Transverse colon (tissue), 4 donors: ENCODE measurements around the gene N4BP2. TPM values are rescaled to one million over a fixed set of nuclear protein-coding genes. Genes with fewer than 3 reads are reported as not detected.

Experiments used
- DNase-seq: peaks from one replicate; pipeline ENCODE4 v3.0.0-alpha.2; 2019
- H3K27ac ChIP-seq, 4 donors: fragments of 200-600 bp; sonication (generic); 2 replicates each; pipeline ENCODE4 v1.5.1; 2016 to 2018; ENCODE audit warnings: inconsistent platforms in 4 of 4
- H3K27me3 ChIP-seq: fragments of 200-600 bp; sonication (generic); 2 replicates; pipeline ENCODE4 v1.5.1; 2017; ENCODE audit warnings: inconsistent platforms
- H3K36me3 ChIP-seq, 4 donors: fragments of 200-600 bp; sonication (generic); 2 replicates each; pipeline ENCODE4 v1.5.1; 2017 to 2019; ENCODE audit warnings: inconsistent platforms in 4 of 4
- H3K4me1 ChIP-seq, 4 donors: fragments of 200-600 bp; sonication (generic); 2 replicates each; pipeline ENCODE4 v1.5.1; 2017 to 2020; ENCODE audit warnings: inconsistent platforms in 4 of 4
- H3K4me3 ChIP-seq, 4 donors: fragments of 200-600 bp; sonication (generic); 1 replicate in 1 of 4; 2 replicates in 3 of 4; pipeline versions ENCODE4 v1.5.1 to v1.6.1; 2017 to 2019; ENCODE audit warnings: inconsistent platforms in 4 of 4
- H3K9me3 ChIP-seq, 2 donors: fragments of 200-600 bp; sonication (generic); 2 replicates each; pipeline ENCODE4 v1.5.1; 2017 to 2019; ENCODE audit warnings: inconsistent platforms in 2 of 2
- EP300 ChIP-seq: sonication (generic); formaldehyde crosslinking; IDR thresholded peaks from one replicate; pipeline ENCODE4 v1.6.1; 2017; ENCODE audit warnings: antibody characterized with exemption, low read depth
- POLR2A ChIP-seq: fragments of 450-650 bp; IDR thresholded peaks from one replicate; pipeline ENCODE4 v1.6.1; 2016; ENCODE audit warnings: antibody characterized with exemption, mild to moderate bottlenecking, moderate library complexity
- POLR2AphosphoS5 ChIP-seq, 3 donors: sonication (generic); formaldehyde crosslinking; IDR thresholded peaks; one replicate each; pipeline ENCODE4 v1.6.1; 2016; ENCODE audit warnings: antibody characterized with exemption in 3 of 3
- WGBS, 2 donors: methylation state at CpG; one replicate each; pipeline ENCODE4 v1.1.5; 2018; ENCODE audit warnings: low coverage in 1 of 2; 5-methylcytosine and 5-hydroxymethylcytosine counted together
- in situ Hi-C, 4 donors: fragments of 200-750 bp; cut with MboI; loops; one replicate each; pipeline versions ENCODE4 v1.15.0 to v1.15.1; 2017; ENCODE audit warnings: low sequenced_read_pairs in 3 of 4, low pct_ligation_motif_present in 1 of 4, low pct_unique_long_range_greater_than_20kb in 1 of 4
- intact Hi-C: fragments of 100-400 bp; cut with DNase I; formaldehyde crosslinking; loops from one replicate; pipeline ENCODE4 v1.15.1; 2023; ENCODE audit warnings: low total_unique reads
- total RNA-seq, 4 donors: library from RNA; depleted of rRNA; stranded (reverse); fragments of >200 nt; gene quantifications; one replicate each; pipeline ENCODE4 v1.1.0, GENCODE V29; 2016
- TF ChIP-seq, protein P1 (sequence below), 5 experiments: fragments of 200-600 bp in 3 of 5; fragments of 450-650 bp in 2 of 5; sonication (generic) in 3 of 5; IDR thresholded peaks; 1 replicate in 2 of 5; 2 replicates in 3 of 5; pipeline ENCODE4 v1.5.1; 2016 to 2017; ENCODE audit warnings: antibody characterized with exemption in 5 of 5, inconsistent platforms in 3 of 5, mild to moderate bottlenecking in 2 of 5, moderate library complexity in 1 of 5

The N4BP2 gene
- total RNA-seq, 4 donors from 2014 or later = 7.9 to 19.5 (median 12.5) TPM

DNA sequence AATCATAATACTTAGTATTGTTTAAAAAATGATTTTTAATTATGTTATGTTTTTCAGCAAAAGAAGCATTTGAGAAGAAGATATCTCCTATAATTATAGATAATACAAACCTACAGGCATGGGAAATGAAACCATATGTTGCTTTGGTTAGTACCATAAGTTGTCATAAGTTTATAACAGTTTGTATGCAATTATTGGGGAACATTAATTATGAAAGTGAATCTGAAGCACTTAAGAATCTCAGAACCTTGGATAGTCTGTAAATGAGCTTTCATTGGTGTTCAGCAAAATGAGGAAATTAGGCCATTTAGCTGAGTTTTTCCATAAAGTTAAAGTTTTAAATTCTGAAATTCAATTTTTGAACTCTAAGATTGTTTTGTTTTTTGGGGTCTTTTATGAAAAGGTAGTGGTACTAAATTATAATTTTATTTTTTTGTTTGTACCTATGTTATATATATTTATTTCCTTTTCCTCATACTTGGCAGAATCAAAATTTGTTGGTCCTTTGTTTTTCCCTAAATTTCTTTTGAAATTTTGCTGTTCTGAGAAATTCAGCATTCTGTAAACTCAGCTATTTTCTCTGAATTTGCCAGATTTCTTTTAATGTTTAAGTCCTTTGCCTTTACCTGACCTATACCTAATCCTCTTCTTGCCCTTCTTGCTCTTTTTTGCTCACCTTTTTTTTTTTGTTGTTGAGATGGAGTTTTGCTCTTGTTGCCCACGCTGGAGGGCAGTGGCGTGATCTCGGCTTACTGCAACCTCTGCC is 55.6 kb downstream of the N4BP2 start:
- intact Hi-C loops (no loop called here), in situ Hi-C loops (no loop called here)
- H3K27ac ChIP-seq = no peak overlapping the region
- WGBS, 2 donors = 97 to 100% methylated on average over 3 of the region's 3 CpGs
- TF ChIP-seq POLR2AphosphoS5 (IDR thresholded peaks at IDR 0.05) (no peak), POLR2A (no peak), EP300 (no peak)
- TF ChIP-seq, protein P1, sequence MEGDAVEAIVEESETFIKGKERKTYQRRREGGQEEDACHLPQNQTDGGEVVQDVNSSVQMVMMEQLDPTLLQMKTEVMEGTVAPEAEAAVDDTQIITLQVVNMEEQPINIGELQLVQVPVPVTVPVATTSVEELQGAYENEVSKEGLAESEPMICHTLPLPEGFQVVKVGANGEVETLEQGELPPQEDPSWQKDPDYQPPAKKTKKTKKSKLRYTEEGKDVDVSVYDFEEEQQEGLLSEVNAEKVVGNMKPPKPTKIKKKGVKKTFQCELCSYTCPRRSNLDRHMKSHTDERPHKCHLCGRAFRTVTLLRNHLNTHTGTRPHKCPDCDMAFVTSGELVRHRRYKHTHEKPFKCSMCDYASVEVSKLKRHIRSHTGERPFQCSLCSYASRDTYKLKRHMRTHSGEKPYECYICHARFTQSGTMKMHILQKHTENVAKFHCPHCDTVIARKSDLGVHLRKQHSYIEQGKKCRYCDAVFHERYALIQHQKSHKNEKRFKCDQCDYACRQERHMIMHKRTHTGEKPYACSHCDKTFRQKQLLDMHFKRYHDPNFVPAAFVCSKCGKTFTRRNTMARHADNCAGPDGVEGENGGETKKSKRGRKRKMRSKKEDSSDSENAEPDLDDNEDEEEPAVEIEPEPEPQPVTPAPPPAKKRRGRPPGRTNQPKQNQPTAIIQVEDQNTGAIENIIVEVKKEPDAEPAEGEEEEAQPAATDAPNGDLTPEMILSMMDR (IDR thresholded peaks at IDR 0.05) = no peak
- no peak overlapping the region for H3K4me3 ChIP-seq
- H3K36me3 ChIP-seq = peaks cover 0 to 5% (median 0%) of the 10 kb centered on the region in 4 donors
- no peaks in the 10 kb centered on the region for H3K4me1 ChIP-seq
- H3K9me3 ChIP-seq = no peaks in the 10 kb centered on the region
- no peak for DNase-seq
- no peaks in the 10 kb centered on the region for H3K27me3 ChIP-seq

DNA sequence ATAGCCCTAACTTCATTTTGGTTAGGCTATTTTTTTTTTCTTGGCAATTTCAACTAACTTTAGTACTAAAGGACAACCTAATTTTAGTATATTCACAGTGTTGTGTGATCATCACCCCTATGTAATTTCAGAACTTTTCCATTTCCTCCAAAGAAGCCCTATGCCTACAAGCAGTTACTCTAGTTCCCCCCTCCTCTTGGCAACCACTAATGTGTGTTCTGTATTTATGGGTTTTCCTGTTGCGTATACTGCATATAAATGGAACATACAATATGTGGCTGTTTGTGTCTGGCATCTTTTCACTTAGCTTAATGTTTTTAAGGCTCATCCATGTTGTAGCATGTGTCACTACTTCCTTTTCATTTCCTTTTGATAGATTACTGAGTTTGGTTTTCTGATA is 57.6 kb downstream of the N4BP2 start:
- H3K36me3 ChIP-seq = peaks cover 0 to 5% (median 0%) of the 10 kb centered on the region in 4 donors
- no peaks in the 10 kb centered on the region for H3K4me1 ChIP-seq
- intact Hi-C loops = no loop called here
- no peaks in the 10 kb centered on the region for H3K27me3 ChIP-seq
- DNase-seq = no peak
- WGBS, 2 donors = 82 to 93% methylated on average over 1 of the region's 1 CpG
- no peak overlapping the region for H3K4me3 ChIP-seq
- no peak overlapping the region for H3K27ac ChIP-seq
- in situ Hi-C loops = no loop called here
- TF ChIP-seq POLR2AphosphoS5 (IDR thresholded peaks at IDR 0.05) (no peak), EP300 (no peak), POLR2A (no peak)
- TF ChIP-seq, protein P1 (IDR thresholded peaks at IDR 0.05) = no peak
- no peaks in the 10 kb centered on the region for H3K9me3 ChIP-seq

DNA sequence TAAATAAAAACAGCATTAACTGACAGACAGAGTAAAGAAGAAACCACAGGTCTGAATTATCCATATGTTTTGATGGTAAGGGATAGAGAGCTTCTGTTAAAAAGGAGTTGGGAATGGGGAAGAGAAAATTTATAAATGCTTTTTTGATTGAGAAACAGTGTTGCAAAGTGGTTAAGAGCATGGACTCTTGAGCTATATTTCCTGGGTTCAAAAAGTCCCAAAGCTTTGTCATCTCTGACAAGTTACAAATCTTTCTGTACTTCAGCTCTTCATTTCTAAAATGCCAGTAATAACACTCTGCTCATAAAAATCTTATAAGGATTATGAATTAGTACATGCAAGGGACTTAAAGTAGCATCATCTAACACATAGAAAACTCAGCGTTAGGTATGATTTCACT is 62.2 kb downstream of the N4BP2 start:
- Histone ChIP-seq H3K27me3 (no peaks in the 10 kb centered on the region), H3K4me1 (no peaks in the 10 kb centered on the region), H3K9me3 (no peaks in the 10 kb centered on the region), H3K27ac (no peak overlapping the region), H3K4me3 (no peak overlapping the region), H3K36me3 (peaks cover 0 to 5% (median 0%) of the 10 kb centered on the region in 4 donors)
- intact Hi-C loops = no loop called here
- in situ Hi-C loops = no loop called here
- TF ChIP-seq, protein P1 (IDR thresholded peaks at IDR 0.05) = no peak
- no peak for TF ChIP-seq EP300
- no peak for TF ChIP-seq POLR2AphosphoS5 (IDR thresholded peaks at IDR 0.05)
- no peak for TF ChIP-seq POLR2A
- DNase-seq = no peak
- 86 to 91% methylated on average over 1 of the region's 1 CpG for WGBS, 2 donors

DNA sequence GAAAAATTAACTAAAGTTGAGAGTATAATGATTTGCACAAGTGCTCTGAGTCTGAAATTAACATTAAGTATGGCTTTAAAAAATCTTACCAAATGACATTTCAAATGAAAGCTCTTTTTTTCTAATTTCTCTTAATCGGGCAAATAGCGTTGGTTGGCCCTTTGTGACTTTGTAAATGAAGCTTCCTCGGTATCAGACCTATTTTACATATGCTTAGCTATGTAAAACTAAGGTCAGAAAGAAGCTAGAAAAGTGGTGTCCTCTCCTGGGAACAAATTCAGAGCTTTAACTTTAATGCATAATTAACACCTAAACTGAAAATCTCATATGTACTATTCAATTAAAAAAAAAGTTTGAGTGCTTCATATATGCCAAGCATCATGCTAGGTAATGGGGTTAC is 62.7 kb downstream of the N4BP2 start:
- in situ Hi-C loops = no loop called here
- TF ChIP-seq, protein P1 (IDR thresholded peaks at IDR 0.05) = no peak
- TF ChIP-seq POLR2A = no peak
- no peak for TF ChIP-seq POLR2AphosphoS5 (IDR thresholded peaks at IDR 0.05)
- no peak for TF ChIP-seq EP300
- no peaks in the 10 kb centered on the region for H3K4me1 ChIP-seq
- H3K36me3 ChIP-seq = peaks cover 0 to 5% (median 0%) of the 10 kb centered on the region in 4 donors
- H3K27me3 ChIP-seq = no peaks in the 10 kb centered on the region
- 83 to 96% methylated on average over 3 of the region's 3 CpGs for WGBS, 2 donors
- intact Hi-C loops = no loop called here
- no peak overlapping the region for H3K27ac ChIP-seq
- no peaks in the 10 kb centered on the region for H3K9me3 ChIP-seq
- DNase-seq = no peak
- H3K4me3 ChIP-seq = no peak overlapping the region
